ENCODE data around the gene POLN. TPM values are rescaled to one million over a fixed set of nuclear protein-coding genes. Genes with fewer than 3 reads are reported as not detected.

The POLN gene
- total RNA-seq, 1 donor from 2014 or later = 0.29 TPM

GRCh38 chr4:2095236-2096072 lies 146.5 kb downstream of the POLN start:
- no peak for DNase-seq (ENCODE audit: low read depth)
- no peak for TF ChIP-seq CTCF (conservative IDR thresholded peaks at IDR 0.05; ENCODE audit: low read depth, low read length)
- no peak overlapping the region for H3K4me3 ChIP-seq (ENCODE audit: low read depth, low read length)

GRCh38 chr4:2094545-2094944 lies 147.4 kb downstream of the POLN start:
- no peak overlapping the region for H3K4me3 ChIP-seq (ENCODE audit: low read depth, low read length)
- TF ChIP-seq CTCF (conservative IDR thresholded peaks at IDR 0.05; ENCODE audit: low read depth, low read length) = no peak
- no peak for DNase-seq (ENCODE audit: low read depth)

- TF ChIP-seq CTCF (conservative IDR thresholded peaks at IDR 0.05; ENCODE audit: low read depth, low read length) = no peak
- DNase-seq (ENCODE audit: low read depth) = no peak
- H3K4me3 ChIP-seq (ENCODE audit: low read depth, low read length) = no peak overlapping the region
Measured at GRCh38 chr4:2093265-2093664, 148.7 kb downstream of the POLN start.

GRCh38 chr4:2092669-2093053 lies 149.3 kb downstream of the POLN start:
- DNase-seq (ENCODE audit: low read depth) = no peak
- no peak overlapping the region for H3K4me3 ChIP-seq (ENCODE audit: low read depth, low read length)
- TF ChIP-seq CTCF (conservative IDR thresholded peaks at IDR 0.05; ENCODE audit: low read depth, low read length) = no peak

GRCh38 chr4:2091990-2092668 lies 149.8 kb downstream of the POLN start:
- no peak overlapping the region for H3K4me3 ChIP-seq (ENCODE audit: low read depth, low read length)
- TF ChIP-seq CTCF (conservative IDR thresholded peaks at IDR 0.05; ENCODE audit: low read depth, low read length) = no peak
- DNase-seq (ENCODE audit: low read depth) = no peak

GRCh38 chr4:2090642-2091041 lies 151.3 kb downstream of the POLN start:
- no peak overlapping the region for H3K4me3 ChIP-seq (ENCODE audit: low read depth, low read length)
- TF ChIP-seq CTCF (conservative IDR thresholded peaks at IDR 0.05; ENCODE audit: low read depth, low read length) = no peak
- DNase-seq (ENCODE audit: low read depth) = no peak
